A673 (cell line): ENCODE data around the gene TCF7L2. TPM values are rescaled to one million over a fixed set of nuclear protein-coding genes. Genes with fewer than 3 reads are reported as not detected.

Experiments
- BruUV-seq: library from RNA; stranded (reverse); fragments of 400-500 nt; replicated peaks from 2 replicates; lab custom pipeline; 2021; lab: Mats Ljungman, UMichigan
- CTCF ChIA-PET: fragments of 300-600 bp; sonication (Branson Sonifier 250); formaldehyde crosslinking; loops from one replicate; lab custom pipeline; 2022; ENCODE audit warnings: antibody characterized with exemption; lab: Charles Lee
- POLR2A ChIA-PET: fragments of 300-600 bp; sonication (Branson Sonifier 250); formaldehyde crosslinking; loops from one replicate; lab custom pipeline; 2022; ENCODE audit warnings: antibody characterized with exemption; ENCODE audit not compliant: low non-redundant PET; lab: Charles Lee
- DNase-seq: peaks from one replicate; pipeline ENCODE4 v3.0.0-alpha.2; 2015; ENCODE audit warnings: low spot score
- H3K27ac ChIP-seq: fragments of 200-600 bp; sonication (generic); 2 replicates; pipeline ENCODE4 v1.5.1; 2016; ENCODE audit warnings: mixed run types, low read depth, mild to moderate bottlenecking, mixed read lengths, antibody characterized with exemption, low read length; ENCODE audit not compliant: poor library complexity, severe bottlenecking
- H3K27me3 ChIP-seq: fragments of 200-600 bp; sonication (generic); replicated peaks from 2 replicates; pipeline ENCODE4 v1.6.1; 2017; ENCODE audit warnings: mixed run types, low read depth, mild to moderate bottlenecking, mixed read lengths, antibody characterized with exemption, low read length; ENCODE audit not compliant: insufficient read depth, poor library complexity
- H3K36me3 ChIP-seq: fragments of 200-600 bp; sonication (generic); 2 replicates; pipeline ENCODE4 v1.6.1; 2016; ENCODE audit warnings: mixed run types, mild to moderate bottlenecking, mixed read lengths, antibody characterized with exemption, low read length; ENCODE audit not compliant: insufficient read depth, poor library complexity, severe bottlenecking
- H3K4me1 ChIP-seq: fragments of 200-600 bp; sonication (generic); 2 replicates; pipeline ENCODE4 v1.6.1; 2017; ENCODE audit warnings: mixed run types, mild to moderate bottlenecking, mixed read lengths, antibody characterized with exemption, low read length; ENCODE audit not compliant: insufficient read depth, poor library complexity, severe bottlenecking
- H3K4me3 ChIP-seq: fragments of 200-600 bp; sonication (generic); 2 replicates; pipeline ENCODE4 v1.5.1; 2016; ENCODE audit warnings: low read depth, mixed run types, mild to moderate bottlenecking, mixed read lengths, low read length; ENCODE audit not compliant: poor library complexity, severe bottlenecking
- H3K9me3 ChIP-seq: fragments of 200-600 bp; sonication (generic); 2 replicates; pipeline ENCODE4 v1.6.1; 2016; ENCODE audit warnings: mixed run types, low read depth, mild to moderate bottlenecking, mixed read lengths, antibody characterized with exemption, low read length; ENCODE audit not compliant: poor library complexity, severe bottlenecking
- CTCF ChIP-seq: fragments of 300-800, 200-600 bp; sonication (generic); conservative IDR thresholded peaks from 2 replicates; pipeline ENCODE4 v1.5.1; 2017; ENCODE audit warnings: low read depth, mild to moderate bottlenecking, antibody characterized with exemption, low read length, moderate library complexity, mixed read lengths
- EZH2 ChIP-seq: fragments of 200-600 bp; sonication (generic); IDR thresholded peaks from 2 replicates; pipeline ENCODE4 v1.6.1; 2017; ENCODE audit warnings: borderline replicate concordance, low read depth, mild to moderate bottlenecking, mixed read lengths, antibody characterized with exemption, low read length; ENCODE audit not compliant: poor library complexity, severe bottlenecking
- intact Hi-C: fragments of 100-400 bp; cut with micrococcal nuclease; formaldehyde crosslinking; loops from one replicate; pipeline ENCODE4 v1.10.0; 2022; ENCODE audit not compliant: unreplicated experiment
- total RNA-seq: library from RNA; stranded (reverse); gene quantifications from 2 replicates; pipeline ENCODE4 v1.2.3, GENCODE V29; 2021

TCF7L2 gene
- total RNA-seq, 1 experiment from 2014 or later, result 16.8 TPM

GRCh38 chr10:113179265-113179664 is 229.2 kb downstream of the TCF7L2 start:
- ChIA-PET CTCF (interaction anchor here (0.6 kb wide), 1 partner anchor 264 kb away, joined by 4 read pairs; no protein-coding TSS in a partner anchor), POLR2A (no interaction called here)
- H3K27me3 ChIP-seq, result no peaks in the 10 kb centered on the region
- H3K27ac ChIP-seq, result no peak overlapping the region
- H3K9me3 ChIP-seq, result no peaks in the 10 kb centered on the region
- intact Hi-C loops, result no loop called here
- DNase-seq, result no peak
- H3K4me3 ChIP-seq, result no peak overlapping the region
- no peaks in the 10 kb centered on the region for H3K4me1 ChIP-seq
- no peak for TF ChIP-seq EZH2
- TF ChIP-seq CTCF, result no peak
- no TSS peak for BruUV-seq
- no peaks in the 10 kb centered on the region for H3K36me3 ChIP-seq

GRCh38 chr10:113179966-113180365 is 229.9 kb downstream of the TCF7L2 start:
- TF ChIP-seq EZH2, result no peak
- no peak for TF ChIP-seq CTCF
- BruUV-seq, result no TSS peak

GRCh38 chr10:113180401-113181154 is 230.5 kb downstream of the TCF7L2 start:
- CTCF ChIA-PET, result no interaction called here
- Histone ChIP-seq H3K9me3 (no peaks in the 10 kb centered on the region), H3K27ac (no peak overlapping the region), H3K36me3 (no peaks in the 10 kb centered on the region), H3K27me3 (no peaks in the 10 kb centered on the region), H3K4me1 (no peaks in the 10 kb centered on the region), H3K4me3 (no peak overlapping the region)
- intact Hi-C loops, result no loop called here
- BruUV-seq, result no TSS peak
- POLR2A ChIA-PET, result no interaction called here
- no peak for DNase-seq
- TF ChIP-seq EZH2, result no peak
- TF ChIP-seq CTCF, result no peak

More at GRCh38 chr10:113179966-113180365, 229.9 kb downstream of the TCF7L2 start:
- DNase-seq, result no peak
- Histone ChIP-seq H3K27ac (no peak overlapping the region), H3K4me3 (no peak overlapping the region), H3K4me1 (no peaks in the 10 kb centered on the region), H3K36me3 (no peaks in the 10 kb centered on the region), H3K9me3 (no peaks in the 10 kb centered on the region), H3K27me3 (no peaks in the 10 kb centered on the region)
- POLR2A ChIA-PET, result no interaction called here
- intact Hi-C loops, result no loop called here
- CTCF ChIA-PET, result interaction anchor here (0.6 kb wide), 1 partner anchor 263 kb away, joined by 4 read pairs; no protein-coding TSS in a partner anchor
